ENCODE data around the gene FAM83C. TPM values are rescaled to one million over a fixed set of nuclear protein-coding genes. Genes with fewer than 3 reads are reported as not detected.

Gene FAM83C
- total RNA-seq, 4 donors from 2014 or later, result not detected

DNA sequence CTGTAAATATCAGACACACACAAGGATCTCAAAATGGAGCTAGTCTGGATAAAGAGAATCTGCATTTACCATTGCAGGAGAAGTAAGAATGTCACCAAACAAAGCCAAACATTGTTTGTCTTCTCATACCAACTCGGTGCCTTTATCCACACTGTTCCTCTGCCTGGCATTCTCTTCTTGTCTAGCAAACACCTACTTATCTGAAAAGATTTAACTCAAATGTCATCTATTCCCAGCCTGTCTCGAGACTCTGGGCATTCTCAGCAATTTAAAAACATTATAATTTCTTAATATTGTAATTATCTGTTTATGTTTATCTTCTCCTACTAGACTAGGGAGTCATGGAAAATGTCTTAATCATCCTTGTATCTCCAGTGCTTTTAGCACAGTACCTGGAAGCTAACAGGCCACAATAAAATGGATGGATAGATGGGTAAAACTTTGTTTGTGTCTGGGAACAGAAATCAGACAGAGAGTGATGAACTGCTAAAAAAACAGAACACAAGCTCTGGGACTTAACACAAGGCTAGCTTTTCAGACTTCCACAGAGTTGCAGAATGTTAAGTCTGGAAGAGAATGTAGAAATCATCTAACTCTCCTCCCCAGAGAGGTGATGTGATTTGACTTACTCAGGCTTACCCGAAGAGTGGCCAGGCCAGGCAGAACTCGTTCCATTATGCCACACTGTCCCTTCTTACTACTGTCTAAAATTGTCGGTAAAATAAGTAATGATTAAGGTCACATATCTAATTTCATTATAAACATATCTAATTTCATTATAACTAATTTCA is 42.3 kb upstream of the FAM83C start:
- Histone ChIP-seq H3K4me1 (no peaks in the 10 kb centered on the region), H3K36me3 (no peaks in the 10 kb centered on the region), H3K27ac (peak overlapping the region in 1 of 2 donors; percentile 37), H3K9me3 (no peaks in the 10 kb centered on the region), H3K27me3 (no peaks in the 10 kb centered on the region), H3K4me3 (no peak overlapping the region)
- intact Hi-C loops (cut with DNase I; ENCODE audit: low total_unique reads), result no loop called here
- DNase-seq, result no peak
- no peak for TF ChIP-seq POLR2A (IDR thresholded peaks at IDR 0.05)
- no peak for TF ChIP-seq CTCF (IDR thresholded peaks at IDR 0.05)

DNA sequence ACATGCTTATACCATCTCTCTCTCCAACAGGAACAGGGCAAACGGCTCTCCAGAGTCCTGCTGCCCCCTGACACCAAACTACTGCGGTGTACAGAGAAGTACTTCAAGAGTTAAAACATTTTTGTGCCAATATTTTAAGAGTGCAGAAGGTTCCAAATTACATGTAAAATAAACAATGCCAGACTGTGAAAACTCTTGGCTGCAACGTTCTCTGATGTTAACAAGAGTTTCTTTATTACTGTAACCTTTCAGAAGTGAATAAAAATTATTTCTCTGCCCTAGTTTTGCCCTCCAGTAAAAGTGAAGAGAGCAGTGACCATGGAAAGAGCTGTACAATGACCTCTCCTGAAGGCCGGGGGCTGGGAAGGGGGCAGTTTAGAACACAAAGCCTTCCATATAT is 41.4 kb upstream of the FAM83C start:
- TF ChIP-seq CTCF (IDR thresholded peaks at IDR 0.05) (no peak), POLR2A (IDR thresholded peaks at IDR 0.05) (no peak)
- Histone ChIP-seq H3K9me3 (no peaks in the 10 kb centered on the region), H3K4me1 (no peaks in the 10 kb centered on the region), H3K4me3 (no peak overlapping the region), H3K36me3 (no peaks in the 10 kb centered on the region), H3K27me3 (no peaks in the 10 kb centered on the region), H3K27ac (peak overlapping the region in 1 of 2 donors; percentile 37)
- no peak for DNase-seq
- intact Hi-C loops (cut with DNase I; ENCODE audit: low total_unique reads), result no loop called here

- TF ChIP-seq CTCF (IDR thresholded peaks at IDR 0.05) (no peak), POLR2A (IDR thresholded peaks at IDR 0.05) (no peak)
- no peaks in the 10 kb centered on the region for H3K27me3 ChIP-seq
- no peak for DNase-seq
- no peak overlapping the region for H3K4me3 ChIP-seq
- intact Hi-C loops (cut with DNase I; ENCODE audit: low total_unique reads), result no loop called here
- H3K27ac ChIP-seq, result no peak overlapping the region
- H3K4me1 ChIP-seq, result no peaks in the 10 kb centered on the region
- no peaks in the 10 kb centered on the region for H3K9me3 ChIP-seq
- H3K36me3 ChIP-seq, result no peaks in the 10 kb centered on the region
These were observed 40.4 kb upstream of the FAM83C start for GRCh38 chr20:35332540-35333200.

DNA sequence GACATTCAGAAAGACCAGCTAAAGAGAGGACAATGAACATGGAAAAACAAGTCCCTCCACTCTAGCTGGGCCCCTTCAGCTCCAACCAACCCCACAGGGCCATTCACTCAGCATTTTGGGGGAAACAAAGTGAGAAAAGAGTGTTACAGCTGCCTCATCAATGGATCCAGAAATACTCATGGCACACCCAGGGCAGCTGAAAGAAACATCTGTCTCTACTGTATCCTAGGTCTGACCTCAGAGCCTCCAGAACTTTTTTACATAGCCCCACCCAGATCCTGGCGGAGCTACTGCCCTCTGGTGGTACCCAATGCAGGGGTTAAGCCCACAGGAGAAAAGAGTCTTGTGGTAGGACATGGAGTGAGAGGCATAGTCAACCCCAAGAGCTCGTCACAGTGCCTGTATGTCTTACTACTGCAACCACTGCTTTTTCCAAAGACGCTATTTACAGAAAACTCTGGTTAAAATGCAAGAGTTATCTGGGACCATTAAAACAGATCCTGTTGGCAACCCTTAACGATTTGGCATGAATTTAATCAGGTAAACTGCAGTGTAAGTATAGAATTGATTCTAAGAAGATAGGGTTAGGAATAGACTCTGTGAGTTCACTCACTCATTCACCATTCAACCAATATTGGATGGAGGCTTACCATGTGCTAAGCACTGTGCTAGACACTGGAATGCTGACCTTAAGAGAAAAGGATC is 37.4 kb upstream of the FAM83C start:
- no peaks in the 10 kb centered on the region for H3K9me3 ChIP-seq
- intact Hi-C loops (cut with DNase I; ENCODE audit: low total_unique reads), result no loop called here
- no peak for DNase-seq
- no peaks in the 10 kb centered on the region for H3K4me1 ChIP-seq
- H3K27ac ChIP-seq, result no peak overlapping the region
- no peak overlapping the region for H3K4me3 ChIP-seq
- TF ChIP-seq CTCF (IDR thresholded peaks at IDR 0.05), result no peak
- no peak for TF ChIP-seq POLR2A (IDR thresholded peaks at IDR 0.05)
- H3K27me3 ChIP-seq, result no peaks in the 10 kb centered on the region
- H3K36me3 ChIP-seq, result no peaks in the 10 kb centered on the region

DNA sequence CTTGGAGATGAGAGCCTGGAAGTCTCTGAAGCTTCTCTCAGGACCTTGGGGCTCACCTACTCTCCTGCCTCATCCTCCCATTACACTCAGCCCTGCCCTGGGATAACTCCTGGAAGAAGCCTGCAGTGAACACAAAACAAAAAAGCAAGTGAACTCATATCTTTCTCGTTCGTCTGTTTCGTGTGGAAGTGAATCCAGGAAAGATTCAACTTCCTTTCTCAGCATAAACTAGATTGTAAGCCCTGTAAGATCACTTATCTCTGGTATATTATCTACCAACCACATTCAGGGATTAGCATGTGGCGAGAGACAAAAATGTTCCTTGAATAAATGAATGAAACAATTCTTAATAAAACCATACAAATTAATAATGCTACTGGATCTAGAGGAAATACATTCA is 36.5 kb upstream of the FAM83C start:
- H3K27ac ChIP-seq, result no peak overlapping the region
- no peaks in the 10 kb centered on the region for H3K36me3 ChIP-seq
- no peaks in the 10 kb centered on the region for H3K9me3 ChIP-seq
- TF ChIP-seq POLR2A (IDR thresholded peaks at IDR 0.05) (no peak), CTCF (IDR thresholded peaks at IDR 0.05) (no peak)
- no peaks in the 10 kb centered on the region for H3K27me3 ChIP-seq
- no peaks in the 10 kb centered on the region for H3K4me1 ChIP-seq
- intact Hi-C loops (cut with DNase I; ENCODE audit: low total_unique reads), result no loop called here
- no peak overlapping the region for H3K4me3 ChIP-seq
- DNase-seq, result no peak

All from uterus (tissue), 4 donors.